GM18526 (cell line): ENCODE data around the gene NPM1.

Source experiments
- POLR2A ChIP-seq: IDR thresholded peaks from 3 replicates; pipeline ENCODE4 v1.6.1; 2011; ENCODE audit not compliant: insufficient read length; ENCODE audit errors: extremely low read depth

Gene NPM1

DNA sequence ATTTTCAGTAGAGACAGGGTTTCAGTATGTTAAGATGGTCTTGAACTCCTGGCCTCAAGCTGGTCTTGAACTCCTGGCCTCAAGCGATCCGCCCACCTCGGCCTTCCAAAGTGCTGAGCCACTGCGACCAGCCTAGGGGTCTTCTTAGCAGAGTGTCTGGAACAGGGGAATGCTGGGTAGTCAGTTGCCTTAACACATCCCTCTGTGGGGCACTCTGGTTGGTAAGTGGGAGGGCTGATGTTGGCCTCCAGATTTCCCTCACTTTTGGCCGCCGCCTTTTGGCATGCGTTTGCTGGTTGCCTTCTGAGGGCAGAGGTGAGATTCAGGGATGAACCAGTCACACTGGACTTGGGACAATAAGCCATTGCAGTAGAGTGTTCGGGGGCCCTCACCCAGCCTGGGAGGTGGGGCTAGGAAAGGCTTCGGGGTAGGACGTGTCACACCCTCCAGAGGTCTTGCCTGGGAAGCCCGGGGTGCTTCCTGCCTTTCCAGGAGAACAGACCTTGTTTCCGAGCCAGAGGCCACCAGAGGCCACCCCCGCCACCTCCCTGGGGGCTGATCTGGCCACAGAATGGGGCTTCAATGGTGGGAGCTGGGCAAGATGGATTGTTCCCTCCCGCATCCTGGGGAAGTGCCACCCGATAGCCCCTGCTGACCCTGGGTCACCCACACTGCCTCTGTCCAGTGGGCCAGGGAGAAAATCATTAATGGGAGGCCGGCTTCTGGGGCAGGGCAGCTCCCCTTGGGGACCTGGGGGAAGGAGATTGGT, 45.1 kb downstream of the NPM1 start:
- no peak for TF ChIP-seq POLR2A

DNA sequence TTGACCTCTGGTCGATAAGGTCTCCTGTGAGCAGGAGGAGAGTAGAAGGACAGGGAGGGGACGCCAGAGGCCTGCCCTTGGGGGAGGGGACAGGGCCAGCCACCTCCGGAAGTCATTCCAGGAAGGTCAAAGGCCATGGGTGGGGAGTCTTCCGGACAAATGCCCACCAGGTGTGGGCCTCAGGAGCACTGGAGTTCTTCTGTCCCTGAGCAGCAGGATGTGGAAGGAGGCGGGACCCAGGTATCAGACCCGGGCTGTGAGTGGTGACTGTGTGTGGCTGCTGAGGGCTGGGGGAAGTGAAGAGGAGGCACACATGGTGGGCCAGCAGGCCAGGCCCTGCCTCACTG, 45.7 kb downstream of the NPM1 start:
- no peak for TF ChIP-seq POLR2A

DNA sequence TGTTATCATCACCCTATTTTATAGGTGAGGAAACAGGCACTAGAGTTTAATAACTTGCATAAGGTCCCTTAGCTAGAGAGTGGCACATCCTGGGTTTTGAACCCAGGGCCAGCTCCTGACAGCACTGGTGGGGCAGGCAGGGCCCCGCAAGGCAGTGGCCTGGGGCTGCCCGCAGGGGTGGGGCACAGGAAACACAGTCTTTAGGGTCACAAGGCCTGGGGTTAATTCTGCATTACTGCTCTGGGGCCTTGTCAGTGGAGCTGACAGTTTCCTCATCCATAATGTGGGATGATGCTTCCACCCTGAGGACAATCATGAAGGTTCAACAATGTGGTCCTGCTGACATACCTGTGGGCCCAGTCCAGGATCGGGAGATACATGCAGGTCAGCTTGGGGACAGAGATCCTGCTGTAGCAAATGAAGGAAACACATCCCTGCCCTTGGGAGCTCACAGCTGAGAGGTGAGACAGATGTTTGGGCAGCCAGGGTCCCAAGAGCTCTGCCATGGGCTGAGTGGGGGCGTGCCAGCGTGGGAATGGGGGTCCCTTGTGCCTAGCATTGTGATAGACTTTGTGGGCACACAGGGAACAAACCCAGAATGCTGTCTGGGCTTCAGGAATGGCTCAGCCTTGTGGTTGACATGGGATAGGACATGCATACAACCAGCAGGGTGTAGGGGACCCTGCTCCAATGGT, 46.5 kb downstream of the NPM1 start:
- TF ChIP-seq POLR2A: no peak

DNA sequence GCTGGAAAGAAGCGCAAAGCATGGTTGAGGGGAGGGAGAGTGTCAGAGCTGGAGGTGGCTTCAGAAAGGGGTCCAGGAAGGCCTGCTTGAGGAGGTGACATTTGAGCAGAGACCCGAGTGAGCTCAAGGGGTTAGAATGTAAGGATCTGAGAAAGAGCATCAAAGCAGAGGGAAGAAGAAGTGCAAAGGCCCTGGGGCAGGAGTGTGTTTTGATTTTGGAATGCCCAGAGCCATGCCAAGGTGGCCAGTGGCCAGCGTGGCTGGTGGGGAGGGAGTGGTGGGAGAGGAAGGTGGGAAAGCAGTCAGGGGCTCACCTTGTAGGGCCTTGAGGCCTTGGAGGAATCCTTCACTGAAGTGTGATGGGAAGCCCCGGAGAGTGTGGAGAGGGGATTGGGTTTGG, 47.2 kb downstream of the NPM1 start:
- no peak for TF ChIP-seq POLR2A

DNA sequence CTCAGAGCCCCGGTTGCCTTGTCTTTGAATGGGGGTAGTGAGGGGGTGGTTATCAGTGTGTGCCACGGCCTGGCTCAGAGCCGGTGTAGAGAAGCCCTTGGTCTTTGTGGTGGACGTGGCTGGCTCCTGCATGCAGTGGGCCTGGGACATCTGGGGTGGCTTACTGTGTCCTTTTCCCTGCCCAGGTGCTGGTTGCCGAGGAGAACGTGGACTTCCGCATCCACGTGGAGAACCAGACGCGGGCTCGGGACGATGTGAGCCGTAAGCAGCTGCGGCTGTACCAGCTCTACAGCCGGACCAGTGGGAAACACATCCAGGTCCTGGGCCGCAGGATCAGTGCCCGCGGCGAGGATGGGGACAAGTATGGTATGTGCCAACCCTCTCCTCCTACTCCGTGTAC, 48.3 kb downstream of the NPM1 start:
- no peak for TF ChIP-seq POLR2A

DNA sequence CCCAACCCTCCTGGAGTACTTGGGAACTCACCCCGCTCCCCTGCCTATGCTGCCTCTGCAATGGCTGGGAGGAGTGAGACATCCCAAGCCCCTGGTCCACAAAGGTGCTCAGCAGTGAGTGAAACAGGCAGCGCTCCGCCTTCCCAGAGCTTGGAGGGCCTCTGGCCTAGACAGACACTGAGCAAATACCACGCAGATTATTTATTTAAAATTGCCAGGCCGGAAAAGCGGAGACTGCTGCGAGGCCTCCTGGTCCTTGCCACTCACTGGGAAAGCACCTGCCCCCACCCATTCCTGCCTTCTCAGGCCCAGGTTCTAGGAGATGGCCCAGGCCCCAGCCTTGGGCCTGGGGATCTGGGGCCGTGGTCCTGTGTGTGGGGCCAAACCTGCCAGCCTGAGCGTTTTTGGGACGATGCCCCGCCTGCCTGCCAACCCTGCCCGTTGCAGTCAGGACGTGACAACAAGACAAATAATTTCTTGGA, 49.2 kb downstream of the NPM1 start:
- TF ChIP-seq POLR2A: no peak

DNA sequence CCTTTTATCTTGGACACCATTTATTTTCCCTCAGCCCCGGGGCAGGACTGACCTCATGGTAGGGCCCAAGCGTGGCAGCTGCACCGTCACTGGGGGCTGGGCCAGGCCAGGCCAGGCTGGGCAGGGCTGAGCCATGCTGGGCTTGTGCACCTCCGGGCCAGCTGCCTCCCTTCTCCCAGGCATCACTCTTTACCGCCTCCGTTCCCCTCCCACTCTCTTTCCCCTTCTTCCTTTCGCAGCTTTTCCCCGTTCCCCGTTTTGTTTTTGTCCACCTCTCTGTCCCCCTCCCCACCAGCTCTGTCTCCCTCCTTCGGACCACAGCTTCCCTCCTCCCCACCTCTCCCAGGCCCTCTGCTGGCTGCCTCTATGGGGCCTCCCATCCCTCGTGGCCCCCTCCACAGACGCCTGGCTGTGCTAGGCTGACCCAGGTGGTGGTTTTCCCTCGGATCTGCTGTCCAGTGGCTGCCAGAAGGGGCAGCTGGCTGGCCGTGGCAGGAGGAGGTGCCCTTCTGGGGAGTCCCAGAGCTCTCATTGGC, 49.7 kb downstream of the NPM1 start:
- TF ChIP-seq POLR2A: no peak

DNA sequence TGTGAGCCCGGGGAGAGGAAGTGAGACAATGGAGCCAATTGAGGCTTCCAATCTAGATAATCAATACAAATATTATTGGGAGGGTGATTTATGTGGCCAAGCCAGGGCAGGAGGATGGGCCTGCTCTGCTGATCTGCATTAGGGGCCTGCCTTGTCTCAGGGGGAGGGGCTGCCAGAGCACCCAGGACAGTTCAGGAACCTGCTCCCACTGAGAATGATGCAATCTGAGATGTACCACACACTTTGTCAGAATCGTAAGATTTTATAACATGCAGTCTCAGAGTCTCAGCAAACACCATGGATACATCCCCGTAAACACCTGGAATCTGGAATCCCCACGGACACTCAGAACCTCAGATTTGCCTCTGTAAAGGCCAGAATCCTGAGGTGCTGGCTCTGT, 51.1 kb downstream of the NPM1 start:
- TF ChIP-seq POLR2A: no peak

DNA sequence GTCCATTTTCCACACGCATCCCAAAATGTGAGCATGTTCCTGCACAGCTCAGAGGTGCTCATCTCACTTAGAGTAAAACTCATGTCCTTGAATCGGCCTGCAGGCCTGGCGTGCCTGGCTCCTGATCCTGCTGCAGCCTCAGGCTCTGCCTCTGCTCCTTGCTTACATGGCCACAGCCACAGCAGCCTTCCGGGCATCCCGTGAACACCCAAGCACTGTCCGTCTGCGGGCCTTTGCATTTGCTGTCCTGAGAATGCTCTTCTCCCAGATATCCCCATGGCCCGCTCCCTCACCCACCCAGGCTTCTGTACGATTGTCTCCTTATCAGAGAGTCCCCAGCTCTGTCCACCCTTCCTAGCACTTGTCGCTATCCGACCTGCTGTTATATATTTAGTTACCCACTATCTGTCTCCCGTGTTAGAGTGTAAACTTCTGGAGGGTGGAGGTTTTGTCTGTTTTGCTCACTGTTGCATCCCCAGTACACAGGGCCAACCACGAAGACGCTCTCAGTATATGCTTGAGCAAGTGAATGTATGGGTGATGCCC, 53.7 kb downstream of the NPM1 start:
- TF ChIP-seq POLR2A: no peak

DNA sequence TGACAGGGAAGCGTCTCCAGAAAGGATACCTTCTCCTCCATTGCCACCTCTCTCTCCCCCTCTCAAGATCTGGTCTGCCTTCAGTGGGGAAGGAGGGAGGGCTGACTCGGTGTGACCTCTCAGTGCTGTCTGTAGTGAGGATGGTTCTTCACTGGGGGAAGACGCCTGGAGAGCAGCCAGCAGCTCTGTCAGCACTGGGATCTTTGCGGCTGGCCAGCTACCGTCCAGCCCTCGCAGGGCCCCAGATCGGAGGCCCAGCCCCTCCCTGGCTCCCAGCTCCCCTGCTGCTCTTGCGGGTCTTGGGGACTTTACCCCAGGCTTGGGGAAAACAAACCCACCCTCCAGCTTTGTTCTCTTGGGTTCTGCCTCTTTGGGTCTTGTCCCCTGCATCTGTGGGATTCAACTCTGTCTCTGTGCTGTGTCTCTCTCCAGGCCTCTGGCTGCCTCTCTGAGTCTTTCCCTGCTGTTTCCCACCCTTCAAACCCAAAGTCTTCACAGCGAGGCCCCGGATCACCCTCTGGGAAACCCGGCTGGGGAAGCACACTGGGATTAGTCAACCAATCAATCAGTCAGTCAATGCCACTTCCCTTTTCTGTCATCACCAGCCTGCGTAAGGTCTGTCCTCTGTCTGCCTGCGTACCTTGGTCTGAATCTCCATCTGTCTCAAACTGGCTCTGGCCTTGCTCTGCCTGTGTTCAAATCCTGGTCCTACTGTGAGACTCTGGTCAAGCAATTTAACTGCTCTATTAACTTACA, 54.8 kb downstream of the NPM1 start:
- no peak for TF ChIP-seq POLR2A

DNA sequence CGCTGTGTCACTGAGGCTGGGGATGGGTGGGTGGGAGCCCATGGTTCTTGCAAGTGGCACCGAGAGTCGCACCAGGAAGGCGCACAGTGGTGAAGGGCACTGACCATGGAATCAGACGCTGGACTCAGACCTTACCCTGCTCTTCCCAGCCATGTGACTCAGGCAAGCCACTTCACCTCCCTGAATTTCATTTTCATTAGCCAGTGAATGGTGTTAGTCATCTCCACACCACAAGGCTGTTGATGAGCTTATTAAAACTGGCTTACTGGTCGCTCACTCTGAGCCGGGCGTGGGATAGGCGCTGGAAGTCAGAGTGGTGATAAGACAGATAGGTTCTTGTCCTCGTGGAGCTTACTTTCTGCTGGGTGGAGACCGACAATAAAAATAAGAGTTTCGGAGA, 56.9 kb downstream of the NPM1 start:
- no peak for TF ChIP-seq POLR2A

DNA sequence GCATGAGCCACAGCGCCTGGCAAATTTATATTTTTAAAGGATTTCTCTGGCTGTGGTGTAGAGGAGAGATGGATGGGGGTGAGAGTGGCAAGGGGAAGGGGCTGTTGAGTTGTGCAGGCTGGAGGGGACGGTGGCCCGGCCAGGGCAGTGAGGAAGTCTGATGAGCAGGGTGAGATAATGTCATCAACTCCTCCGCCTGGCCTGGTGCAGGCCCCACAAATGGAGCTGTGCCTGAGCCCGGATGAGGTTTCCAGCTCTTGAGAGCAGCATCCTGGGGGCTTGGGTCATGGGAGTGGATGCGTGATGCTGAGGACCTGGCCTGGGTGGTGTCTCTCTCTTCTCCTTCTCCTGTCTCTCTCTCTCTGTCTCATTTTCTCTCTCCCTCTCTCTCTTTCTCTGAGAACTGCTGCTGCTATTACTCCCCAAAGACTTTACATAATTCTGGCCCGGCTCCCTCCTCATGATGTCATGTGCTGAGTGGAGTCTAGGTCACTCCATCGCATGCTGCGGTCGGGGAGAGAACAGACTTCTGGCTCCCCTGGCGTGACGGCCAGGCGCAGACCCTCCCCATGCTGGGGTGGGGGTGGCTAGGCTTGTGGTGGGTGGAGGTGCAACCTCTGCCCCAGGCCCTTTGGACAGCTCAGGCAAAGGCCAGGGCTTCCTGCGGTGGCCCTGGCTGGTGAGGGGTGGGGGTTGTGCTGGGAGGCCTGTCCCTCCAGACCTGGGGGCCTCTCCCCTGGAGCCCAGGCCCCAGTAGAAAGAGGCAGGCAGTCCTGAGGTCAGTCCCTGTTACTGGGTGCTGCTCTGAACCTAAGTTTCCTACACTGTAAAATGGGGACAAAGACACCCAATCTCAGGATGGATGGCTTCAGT, 58.2 kb downstream of the NPM1 start:
- no peak for TF ChIP-seq POLR2A

DNA sequence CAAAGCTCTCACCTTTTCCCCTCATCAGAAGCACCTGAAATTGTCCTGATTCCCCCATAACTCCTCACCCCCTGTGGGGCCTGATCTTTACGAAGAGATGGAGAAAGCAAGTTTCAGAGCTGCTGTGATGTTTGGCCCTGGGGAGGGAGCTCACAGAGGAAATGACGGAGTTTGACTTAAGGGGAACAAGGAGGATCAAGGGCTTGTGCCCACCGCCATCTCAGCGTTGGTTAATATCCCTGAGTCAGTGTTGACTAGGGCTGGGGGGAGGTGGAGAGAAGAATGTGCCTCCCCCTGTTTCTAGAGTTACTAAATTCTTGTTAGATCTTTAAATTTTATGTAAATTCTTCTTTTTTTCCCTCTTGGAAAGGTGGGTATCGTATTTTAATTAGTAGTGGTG, 59.6 kb downstream of the NPM1 start:
- TF ChIP-seq POLR2A: no peak

DNA sequence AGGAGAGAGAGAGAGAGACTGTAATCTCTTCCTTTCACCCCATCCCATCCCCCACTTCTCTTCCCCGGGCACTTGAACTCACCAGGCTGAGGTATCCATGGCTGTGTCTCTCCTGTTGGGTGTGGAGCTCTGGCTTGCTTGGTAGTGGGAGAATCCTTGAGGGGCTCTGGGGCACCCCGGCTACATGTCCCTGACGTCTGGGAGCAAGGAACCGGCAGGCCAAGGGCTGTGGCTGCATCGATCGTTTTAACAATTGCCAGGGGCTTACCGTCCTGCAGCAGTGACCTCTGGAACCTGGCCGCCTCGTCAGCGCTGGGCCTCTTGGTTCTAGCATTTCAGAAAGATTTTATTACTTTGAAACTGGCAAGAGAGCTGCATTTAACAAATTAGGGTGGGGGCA, 61.8 kb downstream of the NPM1 start:
- no peak for TF ChIP-seq POLR2A
